ENCODE measurements around the gene MYCL. TPM values are rescaled to one million over a fixed set of nuclear protein-coding genes. Genes with fewer than 3 reads are reported as not detected.

MYCL gene, protein sequence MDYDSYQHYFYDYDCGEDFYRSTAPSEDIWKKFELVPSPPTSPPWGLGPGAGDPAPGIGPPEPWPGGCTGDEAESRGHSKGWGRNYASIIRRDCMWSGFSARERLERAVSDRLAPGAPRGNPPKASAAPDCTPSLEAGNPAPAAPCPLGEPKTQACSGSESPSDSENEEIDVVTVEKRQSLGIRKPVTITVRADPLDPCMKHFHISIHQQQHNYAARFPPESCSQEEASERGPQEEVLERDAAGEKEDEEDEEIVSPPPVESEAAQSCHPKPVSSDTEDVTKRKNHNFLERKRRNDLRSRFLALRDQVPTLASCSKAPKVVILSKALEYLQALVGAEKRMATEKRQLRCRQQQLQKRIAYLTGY
- 0.15 and 1.5 TPM in 2 replicates for total RNA-seq

DNA sequence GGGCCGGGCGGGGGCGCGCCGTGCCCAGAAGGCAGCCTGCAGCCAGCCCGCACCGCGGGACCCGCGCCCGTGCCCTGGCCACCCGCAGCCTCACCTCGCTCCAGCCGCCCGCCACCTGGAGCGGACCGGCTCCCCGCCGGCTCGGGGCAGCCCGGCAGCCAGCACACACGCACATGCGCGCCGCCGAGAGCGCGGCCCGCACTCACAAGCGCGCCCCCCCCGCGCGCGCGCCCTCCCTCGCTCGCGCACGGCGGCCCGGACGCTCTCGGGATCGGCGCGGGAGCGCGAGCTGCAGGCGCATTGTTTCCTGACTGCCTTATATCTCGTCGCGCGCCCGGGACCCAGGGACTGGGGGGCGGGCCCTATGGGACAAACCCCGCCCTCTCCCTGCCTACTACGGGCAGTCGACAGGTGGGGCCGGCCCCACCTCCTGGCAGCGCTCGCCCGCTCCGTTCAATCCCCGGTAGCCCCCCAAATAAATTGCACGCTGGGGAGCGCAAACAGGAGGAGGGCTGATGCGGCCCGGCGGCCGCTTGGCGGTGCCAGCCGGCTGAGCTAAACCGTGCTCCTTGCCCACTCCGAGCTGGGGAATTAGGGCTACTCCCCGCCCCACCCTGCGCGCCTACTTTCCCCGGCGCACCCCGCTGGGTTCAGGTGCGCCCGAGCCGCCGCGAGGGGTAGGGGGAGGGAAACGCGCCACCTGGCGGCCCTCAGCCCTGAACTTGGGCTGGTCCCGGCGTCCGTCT is at the start of gene MYCL:
Gene MYCL (minus strand): TSS at position 204 of the 746 bp plus-strand sequence. CDS start 483 bp downstream, outside the sequence.

Other genes starting within 250 kb of the MYCL start
- gene NT5C1A, start 229.8 kb downstream of the MYCL start, total RNA-seq, result not detected in 2 replicates
- gene HPCAL4, start 210.5 kb downstream of the MYCL start, total RNA-seq, result not detected in 2 replicates
- 30.3 and 47.6 TPM in 2 replicates for gene PPIE, start 163.0 kb downstream of the MYCL start, total RNA-seq
- 1.9 and 4.1 TPM in 2 replicates for gene OXCT2, start 130.6 kb downstream of the MYCL start, total RNA-seq
- not detected in 2 replicates for gene BMP8B, start 113.1 kb downstream of the MYCL start, total RNA-seq
- 19.2 and 25.6 TPM in 2 replicates for gene TRIT1, start 18.4 kb downstream of the MYCL start, total RNA-seq
- 0.58 and 4.1 TPM in 2 replicates for gene MFSD2A, start 53.2 kb upstream of the MYCL start, total RNA-seq
- gene CAP1, start 138.8 kb upstream of the MYCL start, total RNA-seq, result 420 and 558 TPM in 2 replicates
- gene PPT1, start 195.3 kb upstream of the MYCL start, total RNA-seq, result 49.5 and 73.4 TPM in 2 replicates

All from smooth muscle cell of trachea (primary cell).